Measurements from ENCODE around the gene C12orf76. TPM values are rescaled to one million over a fixed set of nuclear protein-coding genes. Genes with fewer than 3 reads are reported as not detected.

Gene C12orf76
- polyA plus RNA-seq, 3 donors: 9.3 to 19.4 (median 10.6) TPM

- Histone ChIP-seq H3K4me1 (ENCODE audit: control insufficient read depth in 1 of 2, insufficient read depth in 2 of 2, low read length in 2 of 2) (peaks cover 21 to 31% of the 10 kb centered on the region in 2 donors), H3K9me3 (replicated peaks in 1 of 2; ENCODE audit: control insufficient read depth in 1 of 2, insufficient read depth in 1 of 2, low read length in 2 of 2) (peaks cover 24 to 25% of the 10 kb centered on the region in 2 donors), H3K9ac (ENCODE audit: insufficient read depth, low read length, poor library complexity, severe bottlenecking) (no peak overlapping the region), H3K79me2 (ENCODE audit: insufficient read depth, low read length) (peaks cover 91% of the 10 kb centered on the region), H4K20me1 (ENCODE audit: insufficient read depth, low read length) (peaks cover 58% of the 10 kb centered on the region), H2AFZ (ENCODE audit: insufficient read depth, low read depth, low read length, poor library complexity, severe bottlenecking) (no peak overlapping the region), H3K4me2 (replicated peaks; ENCODE audit: extremely low read depth, low read length, poor library complexity, severe bottlenecking) (no peak overlapping the region), H3K27me3 (ENCODE audit: control insufficient read depth in 2 of 2, insufficient read depth in 2 of 2, low read length in 2 of 2) (no peaks in the 10 kb centered on the region), H3K4me3 (replicated peaks in 1 of 3; ENCODE audit: low read depth in 2 of 3, low read length in 3 of 3) (no peak overlapping the region), H3K36me3 (replicated peaks in 1 of 2; ENCODE audit: control insufficient read depth in 1 of 2, insufficient read depth in 2 of 2, low read length in 2 of 2) (peaks cover 12 to 40% of the 10 kb centered on the region in 2 donors), H3K27ac (ENCODE audit: low read depth in 1 of 2, low read length in 2 of 2) (peak overlapping the region in 1 of 2 donors; percentile 48)
- H3K36me3 Mint-ChIP-seq: peaks cover 27 to 46% of the 10 kb centered on the region in 2 donors
- peaks cover 10 to 34% (median 30%) of the 10 kb centered on the region in 7 donors for H3K9me3 Mint-ChIP-seq
- no peak for DNase-seq
- TF ChIP-seq CTCF (IDR thresholded peaks at IDR 0.05): no peak
- no peak overlapping the region for H3K4me3 Mint-ChIP-seq
- peaks cover 40% of the 10 kb centered on the region for H3K4me1 Mint-ChIP-seq
- peaks cover 0 to 2% (median 0%) of the 10 kb centered on the region in 3 donors for H3K27me3 Mint-ChIP-seq (ENCODE audit: low read depth in 3 of 3)
- intact Hi-C loops (cut with micrococcal nuclease): no loop called here
- peak overlapping the region in 3 of 7 donors; percentile 1 to 82 (median 6) for H3K27ac Mint-ChIP-seq
- 92% methylated on average over 6 of the region's 8 CpGs for WGBS (ENCODE audit: insufficient coverage)
Observed at GRCh38 chr12:110002676-110003515, 45.4 kb downstream of the C12orf76 start.

GRCh38 chr12:110001596-110001995 lies 46.7 kb downstream of the C12orf76 start:
- no peak overlapping the region for H2AFZ ChIP-seq (ENCODE audit: insufficient read depth, low read depth, low read length, poor library complexity, severe bottlenecking)
- intact Hi-C loops (cut with micrococcal nuclease): no loop called here
- peaks cover 49% of the 10 kb centered on the region for H3K4me1 Mint-ChIP-seq
- H3K27ac Mint-ChIP-seq: peak overlapping the region in 2 of 7 donors; percentile 35 to 53
- no peak overlapping the region for H3K27ac ChIP-seq (ENCODE audit: low read depth in 1 of 2, low read length in 2 of 2)
- no peak overlapping the region for H3K4me3 ChIP-seq (replicated peaks in 1 of 3; ENCODE audit: low read depth in 2 of 3, low read length in 3 of 3)
- no peak overlapping the region for H3K4me3 Mint-ChIP-seq
- H3K4me2 ChIP-seq (replicated peaks; ENCODE audit: extremely low read depth, low read length, poor library complexity, severe bottlenecking): no peak overlapping the region
- no peak for DNase-seq
- H3K9me3 ChIP-seq (replicated peaks in 1 of 2; ENCODE audit: control insufficient read depth in 1 of 2, insufficient read depth in 1 of 2, low read length in 2 of 2): peaks cover 14 to 17% of the 10 kb centered on the region in 2 donors
- TF ChIP-seq CTCF (IDR thresholded peaks at IDR 0.05): no peak
- H3K36me3 ChIP-seq (replicated peaks in 1 of 2; ENCODE audit: control insufficient read depth in 1 of 2, insufficient read depth in 2 of 2, low read length in 2 of 2): peaks cover 12 to 38% of the 10 kb centered on the region in 2 donors
- H3K36me3 Mint-ChIP-seq: peaks cover 25 to 40% of the 10 kb centered on the region in 2 donors
- H3K9ac ChIP-seq (ENCODE audit: insufficient read depth, low read length, poor library complexity, severe bottlenecking): no peak overlapping the region
- no CpG with 5 or more reads among the region's 4 CpGs for WGBS (ENCODE audit: insufficient coverage)
- peaks cover 0 to 2% (median 0%) of the 10 kb centered on the region in 3 donors for H3K27me3 Mint-ChIP-seq (ENCODE audit: low read depth in 3 of 3)
- H3K9me3 Mint-ChIP-seq: peaks cover 10 to 21% (median 17%) of the 10 kb centered on the region in 7 donors
- peaks cover 81% of the 10 kb centered on the region for H3K79me2 ChIP-seq (ENCODE audit: insufficient read depth, low read length)
- peaks cover 31 to 44% of the 10 kb centered on the region in 2 donors for H3K4me1 ChIP-seq (ENCODE audit: control insufficient read depth in 1 of 2, insufficient read depth in 2 of 2, low read length in 2 of 2)
- peaks cover 58% of the 10 kb centered on the region for H4K20me1 ChIP-seq (ENCODE audit: insufficient read depth, low read length)
- no peaks in the 10 kb centered on the region for H3K27me3 ChIP-seq (ENCODE audit: control insufficient read depth in 2 of 2, insufficient read depth in 2 of 2, low read length in 2 of 2)

Measured in CD14-positive monocyte (primary cell).